Measurements from ENCODE around the gene KCNS1.

GRCh38 chr20:45085867-45086266 is 15.1 kb downstream of the KCNS1 start:
- TF ChIP-seq POLR2A (IDR thresholded peaks at IDR 0.05) (no peak), CTCF (IDR thresholded peaks at IDR 0.05) (no peak)

Measured in tibial nerve (tissue), 3 donors.